Stimulated activated CD8-positive, alpha-beta memory T cell treated with anti-CD3 and anti-CD28 coated beads, Interleukin-15, amount 100 ng/mL, for 48 hours (primary cell): Measurements from ENCODE around the gene XPR1.

ENCODE experiments used
- DNase-seq, 2 donors: peaks; one replicate each; pipeline ENCODE4 v3.0.0-alpha.2; 2020; ENCODE audit warnings: low read depth in 2 of 2

Gene XPR1

DNA sequence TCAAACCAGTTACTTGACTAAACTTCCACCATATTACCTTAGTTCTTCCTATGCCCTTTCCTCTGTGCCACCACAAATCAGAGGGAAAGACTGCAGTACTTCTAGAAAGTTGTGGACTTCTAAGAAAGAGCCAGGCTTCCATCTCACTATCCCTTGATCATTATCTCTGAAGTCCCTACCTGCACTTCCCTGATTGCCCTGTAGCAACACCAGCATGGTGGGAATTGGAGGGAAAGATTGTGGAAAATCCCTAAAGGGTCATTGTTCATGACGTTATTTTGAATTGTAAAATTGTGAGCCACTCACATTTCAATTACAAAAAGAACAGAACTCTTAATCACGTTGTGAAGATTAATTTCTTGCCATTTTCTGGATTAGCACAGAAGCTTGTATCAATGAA lies 257.5 kb downstream of the XPR1 start:
- DNase-seq, result no peak

DNA sequence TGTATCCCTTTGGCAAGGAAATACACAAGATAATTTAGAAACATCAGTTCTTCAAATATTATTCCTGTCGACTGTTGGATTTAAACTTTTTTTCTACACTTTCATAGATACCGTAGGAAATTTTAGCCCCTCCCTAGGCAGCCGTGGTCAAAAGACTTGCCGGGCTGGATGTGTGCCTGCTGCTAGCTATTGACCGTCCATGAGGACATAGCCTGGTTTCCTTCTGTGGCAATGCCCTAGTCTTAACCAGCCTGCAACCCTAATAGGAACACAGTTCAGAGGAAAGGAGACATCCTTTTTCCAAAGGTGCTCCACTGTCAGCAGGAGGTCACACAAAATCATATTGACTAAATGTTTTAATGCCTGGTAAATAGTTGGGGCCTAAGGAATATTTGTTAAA lies 260.4 kb downstream of the XPR1 start:
- no peak for DNase-seq

DNA sequence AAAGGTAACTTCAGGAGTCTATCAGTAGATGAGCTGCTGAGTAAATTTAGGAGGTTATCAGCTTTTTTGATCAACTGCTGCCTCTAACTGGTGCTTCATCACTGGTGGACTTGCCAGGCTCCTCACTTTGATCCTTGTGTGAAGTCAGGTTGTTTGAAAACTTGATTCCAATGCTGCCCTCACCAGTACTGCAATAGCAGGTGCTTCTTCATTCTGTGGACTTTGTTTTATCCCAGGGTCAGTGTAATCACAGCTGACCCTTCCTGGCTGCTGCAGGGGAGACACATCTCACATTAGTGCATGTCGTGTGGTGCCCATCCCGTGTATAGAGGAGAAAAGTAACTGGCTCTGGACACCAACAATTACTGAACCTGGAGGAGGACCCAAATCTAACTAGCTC lies 260.9 kb downstream of the XPR1 start:
- DNase-seq, result no peak

DNA sequence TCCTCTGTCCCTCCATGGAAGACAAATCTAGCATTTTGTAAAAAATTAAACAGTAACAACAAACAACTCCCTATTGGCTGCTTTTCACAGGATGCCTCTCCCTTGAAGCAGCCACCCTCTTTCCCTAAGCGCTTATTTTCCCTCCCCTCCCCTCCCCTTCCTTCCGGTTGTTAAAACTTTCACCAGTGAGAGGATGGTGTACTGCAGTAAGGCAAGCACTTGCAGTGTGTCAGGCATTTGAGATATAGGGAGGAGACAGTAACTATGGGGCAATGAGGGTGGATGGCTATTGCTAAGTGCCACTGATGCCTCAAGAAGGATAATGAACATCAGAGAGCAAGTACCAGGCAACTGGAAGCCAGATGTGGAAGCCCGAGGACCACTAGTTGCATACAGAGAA lies 261.8 kb downstream of the XPR1 start:
- DNase-seq, result no peak

DNA sequence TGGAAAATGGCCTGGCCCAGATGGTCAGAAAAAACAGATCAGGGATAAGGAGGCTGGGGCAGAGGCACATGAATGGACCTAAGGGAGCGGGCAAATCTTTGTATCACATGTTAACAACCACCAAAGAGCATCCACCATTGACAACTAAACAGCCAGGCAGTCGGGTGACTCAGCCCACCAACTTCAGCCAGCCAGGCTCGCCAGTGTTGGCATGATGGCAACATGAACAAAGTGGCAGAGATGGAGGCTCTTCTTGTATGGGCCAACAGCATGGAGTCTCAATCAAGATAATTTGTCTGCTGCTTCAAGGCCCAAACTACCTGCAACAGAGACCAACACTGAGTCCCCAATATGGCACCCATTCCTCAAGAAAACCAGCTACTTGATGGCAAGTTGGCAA lies 264.3 kb downstream of the XPR1 start:
- no peak for DNase-seq

DNA sequence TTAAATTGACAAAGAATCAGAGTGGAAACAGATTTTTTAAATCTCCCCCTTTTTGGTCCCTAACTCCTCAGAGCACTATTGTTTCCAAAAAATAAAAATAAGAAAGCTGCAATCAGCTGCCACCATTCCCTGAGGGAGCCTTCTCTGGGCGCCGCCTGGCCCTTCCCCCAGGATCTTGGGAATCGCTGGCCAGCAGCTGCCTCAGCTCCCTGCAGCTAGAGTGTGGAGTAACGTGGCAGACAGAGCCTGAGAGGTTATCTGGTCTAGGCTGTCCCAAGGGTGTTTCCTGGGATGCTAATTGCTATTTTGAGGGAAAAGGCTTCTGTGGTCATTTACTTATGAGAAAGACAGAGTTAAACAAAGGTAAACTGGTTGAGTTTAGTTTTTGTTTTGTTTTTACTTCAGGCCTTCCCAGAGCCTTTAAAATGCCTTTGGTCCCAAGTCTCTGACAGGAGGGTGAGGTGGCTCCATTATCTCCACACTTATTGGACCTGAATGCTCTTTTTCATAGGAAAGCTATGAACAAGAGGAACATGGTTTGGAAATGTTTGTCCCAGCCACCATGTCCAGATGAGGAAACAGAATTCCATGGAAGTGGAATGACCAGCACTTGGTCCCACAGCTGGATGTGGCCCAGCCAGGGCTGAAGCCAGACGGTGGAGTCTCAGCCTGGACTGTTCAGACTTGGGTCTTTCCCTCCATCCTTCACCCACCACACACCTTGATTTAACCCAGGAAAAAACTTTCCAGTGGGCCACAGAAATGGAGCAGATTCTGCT lies 266.8 kb downstream of the XPR1 start:
- no peak for DNase-seq

DNA sequence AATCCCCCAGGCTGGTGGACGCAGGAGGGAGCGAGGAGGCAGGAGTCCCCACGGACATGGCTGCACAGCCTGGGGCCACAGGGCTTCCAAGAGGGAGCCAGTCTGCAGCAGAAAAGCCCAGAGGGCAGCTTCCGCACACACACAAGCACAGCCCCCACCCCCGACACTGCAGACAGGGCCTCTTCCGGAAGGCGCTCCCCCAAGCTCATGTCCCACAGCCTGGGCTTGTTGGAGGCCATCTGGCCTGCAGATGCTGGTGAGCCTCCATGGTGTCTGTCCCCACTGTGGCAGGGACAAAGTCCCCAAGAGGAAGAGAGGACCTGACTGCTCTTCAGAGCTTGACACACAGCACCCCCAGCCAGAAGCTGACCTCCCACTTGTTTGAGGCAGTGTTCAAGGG lies 267.4 kb downstream of the XPR1 start:
- no peak for DNase-seq

DNA sequence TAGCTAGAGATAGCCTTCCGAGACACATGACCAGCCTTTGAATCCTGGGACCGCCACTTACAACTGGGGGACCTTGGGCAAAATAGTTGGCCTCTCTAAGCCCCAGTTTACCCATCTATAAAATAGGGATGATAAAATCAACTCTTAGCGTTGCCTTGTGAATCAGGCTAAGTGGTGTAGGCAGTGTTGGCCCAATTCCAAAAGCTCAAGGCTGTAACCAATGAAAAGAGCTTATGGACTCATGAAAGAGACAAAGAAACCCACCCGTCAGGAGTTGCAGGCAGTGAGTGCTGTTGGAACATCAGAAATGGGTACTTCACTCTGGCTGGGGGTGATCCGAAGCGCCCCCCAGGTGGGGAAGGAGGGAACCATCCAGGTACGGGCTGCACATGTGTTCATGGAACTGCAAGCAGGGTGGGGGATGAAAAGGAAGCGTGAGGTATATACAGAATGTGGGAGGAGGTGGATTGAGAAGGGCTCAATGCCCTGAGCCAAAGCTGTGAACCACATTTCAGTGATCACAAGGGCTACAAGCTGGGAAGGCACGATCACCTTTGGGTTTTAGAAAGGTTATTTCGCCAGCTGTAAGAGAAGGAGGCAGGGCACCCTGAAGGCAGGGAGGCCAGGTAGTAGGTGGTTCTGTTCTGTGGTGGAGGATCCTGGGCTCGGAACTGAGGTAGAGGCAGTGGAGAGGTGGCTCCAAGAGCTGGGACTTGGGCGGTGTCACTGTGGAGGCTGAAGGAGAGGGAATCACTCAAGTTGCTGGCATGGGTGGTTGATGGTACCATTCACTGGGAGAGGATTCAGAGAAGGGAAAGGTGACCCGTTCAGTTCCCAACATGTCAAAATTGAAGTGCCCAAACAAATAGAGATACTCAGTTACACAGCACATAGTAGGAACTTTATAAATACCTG lies 269.5 kb downstream of the XPR1 start:
- no peak for DNase-seq

DNA sequence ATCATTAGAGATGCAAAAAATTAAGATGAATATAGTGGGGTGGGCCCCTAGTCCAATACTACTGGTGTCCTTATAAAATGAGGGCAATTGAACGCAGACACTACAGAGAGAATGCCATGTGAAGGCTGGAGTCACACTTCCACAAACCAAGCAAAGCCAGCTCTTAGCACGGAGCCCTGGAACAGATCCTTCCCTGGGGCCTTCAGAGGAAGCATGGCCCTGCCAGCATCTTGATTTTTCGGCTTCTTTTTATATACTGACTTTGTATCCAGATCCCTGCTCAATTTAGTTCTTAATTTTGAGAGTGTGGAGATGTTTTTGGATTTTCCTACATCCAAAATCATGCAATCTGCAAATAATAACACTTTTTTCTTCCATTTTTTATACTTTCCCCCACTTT lies 270.7 kb downstream of the XPR1 start:
- DNase-seq, result no peak

DNA sequence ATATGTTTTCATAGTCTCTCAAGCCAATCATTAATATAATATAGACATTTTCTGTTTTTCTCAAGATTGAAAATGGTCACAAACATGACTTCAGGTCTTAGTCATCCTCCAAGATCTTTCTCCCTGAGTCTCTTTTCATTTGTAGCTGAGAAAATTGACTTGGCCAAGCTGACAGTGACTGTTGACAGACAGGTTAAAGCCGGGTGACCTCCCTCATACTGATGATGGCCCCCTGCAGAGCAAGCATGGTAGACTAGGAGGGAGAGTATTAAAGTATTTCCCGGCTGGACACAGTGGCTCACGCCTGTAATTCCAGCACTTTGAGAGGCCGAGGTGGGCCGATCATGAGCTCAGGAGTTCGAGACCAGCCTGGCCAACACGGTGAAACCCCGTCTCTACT lies 274.1 kb downstream of the XPR1 start:
- no peak for DNase-seq

DNA sequence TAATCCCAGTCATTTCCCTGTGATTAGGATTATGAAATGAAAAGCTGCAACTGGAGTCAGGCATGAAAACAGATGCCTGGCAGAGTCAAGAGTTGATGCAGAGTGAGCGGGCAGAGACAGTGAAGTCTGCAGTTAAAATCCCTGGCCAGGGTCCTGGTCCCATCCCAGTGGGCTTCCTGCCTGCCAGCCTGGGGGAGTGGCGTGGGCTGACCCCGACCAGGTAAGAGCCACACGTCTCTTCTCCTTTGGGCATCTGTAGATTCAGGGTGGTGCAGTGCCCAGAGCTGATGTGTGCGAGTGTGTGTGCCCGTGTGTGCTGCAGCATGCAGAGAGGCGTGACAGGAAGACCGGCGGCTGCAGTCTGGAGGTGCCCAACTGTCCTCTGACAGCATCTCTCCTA lies 274.7 kb downstream of the XPR1 start:
- DNase-seq, result no peak

DNA sequence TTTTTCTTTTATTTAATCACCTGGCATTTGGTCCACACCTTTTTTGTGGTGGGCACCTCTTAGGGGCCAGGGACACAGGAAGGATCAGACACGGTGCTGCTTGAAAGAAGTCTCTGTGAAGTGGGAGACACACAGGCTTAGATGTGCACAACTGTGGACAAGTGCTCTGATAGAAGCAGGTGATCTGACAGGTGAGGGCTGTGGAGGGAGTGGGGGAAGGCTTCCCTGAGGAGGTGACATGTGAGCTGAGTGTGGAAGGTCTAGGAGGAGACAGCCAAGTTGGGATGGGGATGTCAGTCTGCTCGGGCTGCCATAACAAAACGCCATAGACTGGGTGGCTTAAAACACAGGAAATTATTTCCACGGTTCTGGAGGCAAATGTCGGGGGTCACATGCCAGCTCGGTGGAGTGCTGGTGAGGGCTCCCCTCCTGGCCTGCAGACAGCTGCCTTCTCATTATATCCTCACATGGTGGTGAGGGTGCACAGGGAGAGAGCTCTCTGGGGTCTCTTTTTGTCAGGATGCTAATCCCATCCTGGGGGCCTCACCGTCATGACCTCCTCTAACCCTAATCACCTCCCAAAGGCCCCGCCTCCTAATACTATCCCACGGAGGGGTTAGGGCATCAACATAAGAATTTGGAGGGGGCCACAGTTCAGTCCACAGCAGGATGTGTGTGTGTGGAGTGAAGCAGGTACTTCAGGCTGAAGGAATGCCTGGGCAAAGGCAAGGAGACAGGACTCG lies 275.7 kb downstream of the XPR1 start:
- no peak for DNase-seq

DNA sequence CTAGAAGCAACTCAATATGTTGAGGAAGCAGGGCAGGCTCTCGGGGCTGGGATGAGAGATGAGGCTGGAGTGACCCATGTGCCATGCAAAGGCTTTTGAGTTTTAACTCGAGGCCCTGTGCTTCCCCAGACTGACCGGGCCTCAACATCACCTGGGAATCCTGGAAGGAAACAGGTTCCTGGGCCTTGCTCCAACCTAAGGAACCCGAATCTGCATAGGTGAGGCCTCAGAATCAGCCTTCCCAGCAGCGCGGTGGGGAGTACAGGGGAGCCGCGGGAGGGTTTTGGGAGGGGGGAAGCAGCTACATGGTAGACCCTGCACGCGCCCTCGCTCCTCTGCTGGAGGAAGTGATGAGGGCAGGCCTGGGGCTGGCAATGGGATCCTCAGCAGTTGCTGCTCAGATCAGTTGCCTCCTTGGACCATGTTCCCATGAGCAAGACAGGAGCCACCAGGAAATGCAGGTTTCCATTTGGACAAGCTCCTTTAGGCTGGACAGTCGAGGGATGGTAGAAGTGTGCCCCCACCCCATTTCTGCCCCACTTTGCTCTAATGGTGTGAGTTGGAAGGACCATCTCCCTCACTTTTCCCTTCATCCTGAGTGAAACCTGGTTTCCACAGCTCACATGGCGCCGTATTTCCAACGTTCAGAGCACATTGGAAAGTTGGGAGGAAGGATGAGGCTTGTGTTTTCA lies 276.4 kb downstream of the XPR1 start:
- no peak for DNase-seq

DNA sequence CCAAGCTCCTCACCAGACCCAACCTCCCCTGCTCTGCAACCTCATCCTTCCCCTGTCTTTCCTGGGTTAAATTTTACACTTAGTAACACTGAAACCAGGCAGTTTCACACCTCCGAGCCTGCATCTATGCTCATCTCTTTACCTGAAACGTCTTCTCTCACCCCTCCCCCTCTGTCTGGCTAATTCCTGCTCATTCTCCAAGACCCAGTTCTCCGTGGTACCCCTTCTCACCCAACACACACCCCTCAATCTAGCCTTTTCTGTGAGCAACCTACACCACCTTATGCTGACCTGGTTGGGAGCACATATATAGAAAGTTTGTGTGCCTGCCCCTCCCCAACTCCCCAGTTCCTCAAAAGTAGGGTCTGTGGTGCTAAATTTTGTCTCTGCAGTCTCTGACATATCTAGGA lies 277.2 kb downstream of the XPR1 start:
- no peak for DNase-seq

DNA sequence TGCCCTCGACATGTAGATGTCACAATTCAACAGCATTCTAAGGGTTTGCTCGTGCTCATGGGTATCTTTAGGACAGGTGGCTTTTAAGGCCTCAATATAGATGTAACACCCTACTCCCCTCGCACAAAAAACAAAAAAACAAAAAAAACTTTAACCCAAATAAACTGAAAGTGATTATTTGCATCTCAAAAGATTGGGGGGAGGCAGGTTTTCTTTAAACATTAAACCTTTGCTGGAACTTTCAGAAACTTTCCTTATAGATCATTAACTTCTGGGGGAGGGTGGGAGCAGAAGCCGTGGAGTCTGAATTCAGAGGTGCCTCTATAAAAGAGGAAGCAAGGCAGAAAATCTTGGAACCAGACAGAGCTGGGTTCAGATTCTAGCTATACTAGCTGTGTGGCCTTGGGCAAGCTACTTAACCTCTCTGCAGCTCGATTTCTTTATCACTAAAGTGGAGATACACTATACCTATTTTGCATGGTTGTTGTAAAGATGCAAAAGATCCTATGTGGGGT lies 277.7 kb downstream of the XPR1 start:
- no peak for DNase-seq

DNA sequence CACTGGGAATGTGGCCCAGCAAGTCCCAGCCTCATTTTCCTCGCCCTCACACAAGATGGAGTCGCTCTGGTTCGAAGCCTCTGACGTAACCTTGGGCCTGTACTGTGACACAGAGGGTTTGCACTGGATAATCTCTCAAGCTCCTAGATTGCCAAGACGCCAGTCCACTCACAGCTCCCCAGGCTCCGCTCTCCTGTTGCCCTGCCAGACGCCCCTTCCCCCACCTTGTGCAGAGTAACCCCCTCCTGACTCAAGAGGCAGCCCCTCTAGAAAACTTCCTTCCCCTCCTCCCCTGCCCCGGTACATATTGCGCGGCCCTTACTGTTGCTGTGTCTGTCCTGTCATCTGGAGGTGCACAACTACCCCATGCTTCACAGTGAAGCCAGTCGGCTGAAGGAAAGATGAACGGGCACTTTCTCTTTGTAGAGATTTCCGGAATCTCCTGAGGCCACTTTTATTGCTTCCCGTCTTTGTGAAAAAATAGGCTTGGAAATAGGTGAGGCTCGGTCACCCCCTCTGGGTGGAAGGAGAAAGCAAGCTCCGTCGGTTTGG lies 279.9 kb downstream of the XPR1 start:
- no peak for DNase-seq

DNA sequence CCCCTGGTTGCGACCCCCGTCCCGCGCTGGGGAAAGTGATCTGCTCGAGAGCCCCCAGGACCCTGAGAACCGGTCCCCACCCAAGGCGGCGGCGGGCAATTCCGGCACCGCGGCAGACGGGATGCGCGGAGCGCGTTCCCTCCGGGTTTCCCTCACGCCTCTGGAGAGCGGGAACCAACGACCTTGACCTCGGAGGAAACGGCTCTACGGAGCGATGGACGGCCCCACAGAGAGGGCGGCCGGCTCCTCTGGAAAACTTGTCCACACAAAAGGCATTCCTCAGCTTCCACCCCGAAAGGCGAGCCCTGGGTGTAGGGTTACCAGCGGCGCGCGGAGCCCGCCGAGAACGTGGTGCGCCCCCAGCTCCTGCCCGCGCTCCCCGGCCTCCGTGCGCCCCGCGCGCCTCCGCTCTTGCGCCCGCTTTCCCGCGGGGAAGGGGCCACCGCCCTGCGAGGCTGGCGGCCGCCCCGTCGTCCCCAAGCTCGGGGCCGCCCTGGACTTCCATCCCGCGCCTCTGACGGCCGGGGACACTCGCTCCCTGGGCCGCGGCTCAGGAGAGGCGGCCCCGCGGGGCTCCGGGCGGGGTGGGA lies 280.5 kb downstream of the XPR1 start:
- no peak for DNase-seq

DNA sequence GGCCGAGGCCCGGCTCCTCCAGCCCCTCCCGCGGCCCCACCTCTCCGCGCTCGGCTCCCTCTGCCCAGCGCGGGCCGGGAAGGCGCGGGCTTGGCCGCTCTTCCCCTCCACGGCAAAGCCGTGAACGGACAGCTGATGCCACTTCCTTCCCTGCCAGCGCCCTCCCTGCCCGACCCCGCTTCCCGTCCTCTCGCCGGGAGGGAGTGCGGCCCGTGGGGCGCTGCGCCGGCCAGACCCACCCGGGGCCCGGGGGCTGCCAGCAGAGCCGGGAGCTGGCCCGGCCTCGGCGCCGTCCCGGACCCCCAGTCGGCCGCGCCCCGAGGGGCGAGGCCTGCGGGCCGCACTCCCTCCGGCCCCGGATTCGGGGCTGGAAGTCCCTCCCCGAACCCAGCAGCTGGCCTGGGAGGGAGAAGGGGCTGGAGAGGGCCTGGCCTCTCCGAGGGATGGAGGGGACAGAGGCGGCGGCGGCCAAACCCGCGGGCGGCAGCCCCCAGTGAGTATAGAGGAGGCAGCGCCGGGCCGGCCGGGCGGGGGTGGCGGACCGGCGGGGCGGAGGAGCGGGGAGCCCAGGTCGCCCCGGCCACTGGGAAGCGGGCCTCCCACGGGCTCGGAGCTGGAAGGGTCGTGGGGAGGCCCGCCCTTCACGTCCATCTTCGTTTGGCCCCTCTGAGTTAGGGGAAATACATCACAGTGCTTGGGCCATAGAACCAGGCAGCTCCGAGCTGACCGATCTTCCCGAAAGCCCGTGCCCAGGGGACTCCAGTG lies 281.2 kb downstream of the XPR1 start, which contains the start of gene KIAA1614:
Gene KIAA1614, plus strand, starts transcription at position 97 of the 765 bp plus-strand sequence. Its CDS starts 347 bp downstream, at position 444.
- no peak for DNase-seq

DNA sequence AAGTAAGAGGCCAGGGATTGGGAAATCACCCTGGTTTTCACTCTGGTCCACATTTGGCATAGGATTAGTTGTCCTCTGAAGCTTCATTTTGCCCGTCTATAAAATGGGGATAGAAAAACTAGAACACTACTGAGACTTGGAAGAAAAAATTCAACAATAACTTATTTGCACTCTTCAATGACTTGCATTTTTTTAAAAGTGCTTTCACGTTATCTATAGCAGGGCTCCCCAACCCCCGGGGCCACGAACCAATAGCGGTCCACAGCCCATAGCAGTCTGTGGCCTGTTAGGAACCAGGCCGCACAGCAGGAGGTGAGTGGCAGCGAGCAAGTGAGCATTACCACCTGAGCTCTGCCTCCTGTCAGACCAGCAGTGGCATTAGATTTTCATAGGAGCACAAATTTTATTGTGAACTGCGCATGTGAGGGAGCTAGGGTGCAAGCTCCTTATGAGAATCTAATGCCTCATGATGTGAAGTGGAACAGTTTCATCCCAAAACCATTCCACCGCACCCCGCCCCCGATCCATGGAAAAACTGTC lies 283.7 kb downstream of the XPR1 start:
- DNase-seq, result no peak
